ENCODE results near the gene CACNA1D. TPM values are rescaled to one million over a fixed set of nuclear protein-coding genes. Genes with fewer than 3 reads are reported as not detected.

Gene CACNA1D
- total RNA-seq, 1 experiment from 2014 or later = 1.1 TPM

DNA sequence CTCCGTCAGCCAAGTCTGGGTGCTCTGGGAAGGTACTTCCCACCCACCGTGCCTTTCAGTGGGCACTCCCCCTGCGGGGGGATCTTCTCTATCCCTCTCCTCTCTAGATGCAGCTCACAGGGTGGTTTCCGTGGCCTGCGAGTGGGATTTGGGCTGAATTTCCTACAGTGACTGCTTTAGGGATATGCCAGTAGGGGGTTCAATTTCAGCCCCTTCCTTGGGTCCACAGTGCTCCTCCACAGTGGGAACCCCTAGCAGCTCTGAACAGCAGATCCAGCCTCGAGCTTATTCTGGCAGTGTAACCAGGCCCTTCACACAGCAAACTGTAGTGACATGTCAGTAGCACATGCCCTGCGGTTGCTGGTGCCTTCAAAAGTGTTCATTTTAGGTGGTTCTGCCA is 196.1 kb downstream of the CACNA1D start:
- H3K27me3 ChIP-seq (ENCODE audit: insufficient read depth, low read length) = peaks cover 30% of the 10 kb centered on the region
- no peak overlapping the region for H3K27ac ChIP-seq (ENCODE audit: low read depth, low read length)
- no peaks in the 10 kb centered on the region for H3K9me3 ChIP-seq (ENCODE audit: control insufficient read depth in 1 of 2, insufficient read depth in 1 of 2, low read depth in 1 of 2, low read length in 2 of 2)
- no peak overlapping the region for H3K4me3 ChIP-seq (replicated peaks in 1 of 2; ENCODE audit: low read depth in 1 of 2, low read length in 2 of 2)
- H2AFZ ChIP-seq (ENCODE audit: low read depth, low read length, poor library complexity, severe bottlenecking) = no peak overlapping the region
- DNase-seq (ENCODE audit: low read depth, low spot score) (no peak), ATAC-seq (no peak)
- no peaks in the 10 kb centered on the region for H3K79me2 ChIP-seq (ENCODE audit: insufficient read depth, low read length)
- H3K9me2 ChIP-seq (ENCODE audit: insufficient read depth) = no peaks in the 10 kb centered on the region
- BruUV-seq (replicated peaks) = no TSS peak
- TF ChIP-seq, protein P1, sequence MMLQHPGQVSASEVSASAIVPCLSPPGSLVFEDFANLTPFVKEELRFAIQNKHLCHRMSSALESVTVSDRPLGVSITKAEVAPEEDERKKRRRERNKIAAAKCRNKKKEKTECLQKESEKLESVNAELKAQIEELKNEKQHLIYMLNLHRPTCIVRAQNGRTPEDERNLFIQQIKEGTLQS (IDR thresholded peaks at IDR 0.05) = no peak
- no peak for TF ChIP-seq SP1 (IDR thresholded peaks at IDR 0.05; ENCODE audit: low read depth)
- TF ChIP-seq EZH2 (IDR thresholded peaks at IDR 0.05) = no peak
- no peak for TF ChIP-seq JUND (IDR thresholded peaks at IDR 0.05)
- no peak for TF ChIP-seq CEBPB (IDR thresholded peaks at IDR 0.05; ENCODE audit: low read depth)
- no peak for TF ChIP-seq EGR1 (IDR thresholded peaks at IDR 0.05; ENCODE audit: low read depth)
- TF ChIP-seq, protein P2, sequence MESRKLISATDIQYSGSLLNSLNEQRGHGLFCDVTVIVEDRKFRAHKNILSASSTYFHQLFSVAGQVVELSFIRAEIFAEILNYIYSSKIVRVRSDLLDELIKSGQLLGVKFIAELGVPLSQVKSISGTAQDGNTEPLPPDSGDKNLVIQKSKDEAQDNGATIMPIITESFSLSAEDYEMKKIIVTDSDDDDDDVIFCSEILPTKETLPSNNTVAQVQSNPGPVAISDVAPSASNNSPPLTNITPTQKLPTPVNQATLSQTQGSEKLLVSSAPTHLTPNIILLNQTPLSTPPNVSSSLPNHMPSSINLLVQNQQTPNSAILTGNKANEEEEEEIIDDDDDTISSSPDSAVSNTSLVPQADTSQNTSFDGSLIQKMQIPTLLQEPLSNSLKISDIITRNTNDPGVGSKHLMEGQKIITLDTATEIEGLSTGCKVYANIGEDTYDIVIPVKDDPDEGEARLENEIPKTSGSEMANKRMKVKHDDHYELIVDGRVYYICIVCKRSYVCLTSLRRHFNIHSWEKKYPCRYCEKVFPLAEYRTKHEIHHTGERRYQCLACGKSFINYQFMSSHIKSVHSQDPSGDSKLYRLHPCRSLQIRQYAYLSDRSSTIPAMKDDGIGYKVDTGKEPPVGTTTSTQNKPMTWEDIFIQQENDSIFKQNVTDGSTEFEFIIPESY (IDR thresholded peaks at IDR 0.05; ENCODE audit: extremely low read depth, insufficient replicate concordance, low read length) = no peak
- no peak for TF ChIP-seq SRF (IDR thresholded peaks at IDR 0.05; ENCODE audit: low read depth)
- TF ChIP-seq, protein P3, sequence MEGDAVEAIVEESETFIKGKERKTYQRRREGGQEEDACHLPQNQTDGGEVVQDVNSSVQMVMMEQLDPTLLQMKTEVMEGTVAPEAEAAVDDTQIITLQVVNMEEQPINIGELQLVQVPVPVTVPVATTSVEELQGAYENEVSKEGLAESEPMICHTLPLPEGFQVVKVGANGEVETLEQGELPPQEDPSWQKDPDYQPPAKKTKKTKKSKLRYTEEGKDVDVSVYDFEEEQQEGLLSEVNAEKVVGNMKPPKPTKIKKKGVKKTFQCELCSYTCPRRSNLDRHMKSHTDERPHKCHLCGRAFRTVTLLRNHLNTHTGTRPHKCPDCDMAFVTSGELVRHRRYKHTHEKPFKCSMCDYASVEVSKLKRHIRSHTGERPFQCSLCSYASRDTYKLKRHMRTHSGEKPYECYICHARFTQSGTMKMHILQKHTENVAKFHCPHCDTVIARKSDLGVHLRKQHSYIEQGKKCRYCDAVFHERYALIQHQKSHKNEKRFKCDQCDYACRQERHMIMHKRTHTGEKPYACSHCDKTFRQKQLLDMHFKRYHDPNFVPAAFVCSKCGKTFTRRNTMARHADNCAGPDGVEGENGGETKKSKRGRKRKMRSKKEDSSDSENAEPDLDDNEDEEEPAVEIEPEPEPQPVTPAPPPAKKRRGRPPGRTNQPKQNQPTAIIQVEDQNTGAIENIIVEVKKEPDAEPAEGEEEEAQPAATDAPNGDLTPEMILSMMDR (IDR thresholded peaks at IDR 0.05 in 2 of 3, conservative IDR thresholded peaks at IDR 0.05 in 1 of 3; ENCODE audit: borderline replicate concordance in 1 of 3, insufficient read depth in 1 of 3, low read depth in 2 of 3, low read length in 2 of 3) = no peak
- no peak for TF ChIP-seq TCF7L2 (IDR thresholded peaks at IDR 0.05; ENCODE audit: borderline replicate concordance, extremely low read depth, insufficient read depth, insufficient read length)
- TF ChIP-seq ZFX (IDR thresholded peaks at IDR 0.05) = no peak
- no peak for TF ChIP-seq SIN3A (IDR thresholded peaks at IDR 0.05; ENCODE audit: low read depth)
- TF ChIP-seq, protein P4, sequence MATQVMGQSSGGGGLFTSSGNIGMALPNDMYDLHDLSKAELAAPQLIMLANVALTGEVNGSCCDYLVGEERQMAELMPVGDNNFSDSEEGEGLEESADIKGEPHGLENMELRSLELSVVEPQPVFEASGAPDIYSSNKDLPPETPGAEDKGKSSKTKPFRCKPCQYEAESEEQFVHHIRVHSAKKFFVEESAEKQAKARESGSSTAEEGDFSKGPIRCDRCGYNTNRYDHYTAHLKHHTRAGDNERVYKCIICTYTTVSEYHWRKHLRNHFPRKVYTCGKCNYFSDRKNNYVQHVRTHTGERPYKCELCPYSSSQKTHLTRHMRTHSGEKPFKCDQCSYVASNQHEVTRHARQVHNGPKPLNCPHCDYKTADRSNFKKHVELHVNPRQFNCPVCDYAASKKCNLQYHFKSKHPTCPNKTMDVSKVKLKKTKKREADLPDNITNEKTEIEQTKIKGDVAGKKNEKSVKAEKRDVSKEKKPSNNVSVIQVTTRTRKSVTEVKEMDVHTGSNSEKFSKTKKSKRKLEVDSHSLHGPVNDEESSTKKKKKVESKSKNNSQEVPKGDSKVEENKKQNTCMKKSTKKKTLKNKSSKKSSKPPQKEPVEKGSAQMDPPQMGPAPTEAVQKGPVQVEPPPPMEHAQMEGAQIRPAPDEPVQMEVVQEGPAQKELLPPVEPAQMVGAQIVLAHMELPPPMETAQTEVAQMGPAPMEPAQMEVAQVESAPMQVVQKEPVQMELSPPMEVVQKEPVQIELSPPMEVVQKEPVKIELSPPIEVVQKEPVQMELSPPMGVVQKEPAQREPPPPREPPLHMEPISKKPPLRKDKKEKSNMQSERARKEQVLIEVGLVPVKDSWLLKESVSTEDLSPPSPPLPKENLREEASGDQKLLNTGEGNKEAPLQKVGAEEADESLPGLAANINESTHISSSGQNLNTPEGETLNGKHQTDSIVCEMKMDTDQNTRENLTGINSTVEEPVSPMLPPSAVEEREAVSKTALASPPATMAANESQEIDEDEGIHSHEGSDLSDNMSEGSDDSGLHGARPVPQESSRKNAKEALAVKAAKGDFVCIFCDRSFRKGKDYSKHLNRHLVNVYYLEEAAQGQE (IDR thresholded peaks at IDR 0.05; ENCODE audit: low read depth) = no peak
- TF ChIP-seq YY1 (IDR thresholded peaks at IDR 0.05; ENCODE audit: extremely low read depth, insufficient replicate concordance, low read depth, low read length) = no peak
- TF ChIP-seq, protein P5, sequence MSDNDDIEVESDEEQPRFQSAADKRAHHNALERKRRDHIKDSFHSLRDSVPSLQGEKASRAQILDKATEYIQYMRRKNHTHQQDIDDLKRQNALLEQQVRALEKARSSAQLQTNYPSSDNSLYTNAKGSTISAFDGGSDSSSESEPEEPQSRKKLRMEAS (IDR thresholded peaks at IDR 0.05) = no peak
- no peak for TF ChIP-seq POLR2AphosphoS5 (IDR thresholded peaks at IDR 0.05; ENCODE audit: low read depth, low read length)
- H4K20me1 ChIP-seq (ENCODE audit: insufficient read depth) = no peaks in the 10 kb centered on the region
- no peak overlapping the region for H3K4me2 ChIP-seq (ENCODE audit: low read length)
- ChIA-PET POLR2A (no interaction called here), RAD21 (ENCODE audit: low non-redundant PET in 1 of 2, low total read pairs in 2 of 2, uncharacterized antibody in 2 of 2, unreplicated experiment in 2 of 2) (no interaction called here), CTCF (no interaction called here)
- intact Hi-C loops (cut with micrococcal nuclease) = no loop called here
- no peak overlapping the region for H3K9ac ChIP-seq (ENCODE audit: low read length)
- H3K36me3 ChIP-seq (ENCODE audit: control insufficient read depth in 1 of 2, insufficient read depth in 2 of 2, low read length in 2 of 2) = no peaks in the 10 kb centered on the region
- H3K4me1 ChIP-seq (ENCODE audit: control insufficient read depth in 1 of 2, insufficient read depth in 2 of 2, low read length in 2 of 2) = no peaks in the 10 kb centered on the region

Measured in HCT116 (cell line).